C4-2B (cell line): ENCODE data around the gene GRID1.

ENCODE experiments used
- H3K27ac ChIP-seq: fragments of 450-650 bp; 2 replicates; pipeline ENCODE4 v1.5.1; 2017
- ZFX ChIP-seq: fragments of 450-650 bp; IDR thresholded peaks from 2 replicates; pipeline ENCODE4 v1.6.1; 2017
- TF ChIP-seq, protein P1 (sequence below): fragments of 450-650 bp; conservative IDR thresholded peaks from 2 replicates; pipeline ENCODE4 v1.5.1; 2017; ENCODE audit warnings: mild to moderate bottlenecking

GRID1 gene

DNA sequence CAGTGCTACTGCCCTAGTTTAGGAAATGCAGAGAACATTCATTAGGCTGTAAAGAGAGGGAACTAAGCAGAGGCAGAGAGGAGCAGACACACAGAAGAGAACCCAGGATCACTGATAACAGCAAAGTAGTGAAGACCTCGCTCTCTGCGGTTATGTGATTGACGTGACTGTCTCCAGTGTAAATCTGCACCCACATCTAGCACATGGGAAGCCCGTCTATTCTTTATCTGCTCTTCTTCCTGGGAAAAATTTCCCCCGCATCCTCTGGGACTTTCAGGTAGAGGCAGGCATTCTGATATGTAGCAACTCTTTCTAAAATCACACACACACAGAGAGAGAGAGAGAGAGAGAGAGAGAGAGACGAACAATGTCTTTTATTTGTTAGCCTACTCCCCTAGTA lies 699.6 kb downstream of the GRID1 start:
- H3K27ac ChIP-seq, result no peak overlapping the region
- TF ChIP-seq, protein P1, sequence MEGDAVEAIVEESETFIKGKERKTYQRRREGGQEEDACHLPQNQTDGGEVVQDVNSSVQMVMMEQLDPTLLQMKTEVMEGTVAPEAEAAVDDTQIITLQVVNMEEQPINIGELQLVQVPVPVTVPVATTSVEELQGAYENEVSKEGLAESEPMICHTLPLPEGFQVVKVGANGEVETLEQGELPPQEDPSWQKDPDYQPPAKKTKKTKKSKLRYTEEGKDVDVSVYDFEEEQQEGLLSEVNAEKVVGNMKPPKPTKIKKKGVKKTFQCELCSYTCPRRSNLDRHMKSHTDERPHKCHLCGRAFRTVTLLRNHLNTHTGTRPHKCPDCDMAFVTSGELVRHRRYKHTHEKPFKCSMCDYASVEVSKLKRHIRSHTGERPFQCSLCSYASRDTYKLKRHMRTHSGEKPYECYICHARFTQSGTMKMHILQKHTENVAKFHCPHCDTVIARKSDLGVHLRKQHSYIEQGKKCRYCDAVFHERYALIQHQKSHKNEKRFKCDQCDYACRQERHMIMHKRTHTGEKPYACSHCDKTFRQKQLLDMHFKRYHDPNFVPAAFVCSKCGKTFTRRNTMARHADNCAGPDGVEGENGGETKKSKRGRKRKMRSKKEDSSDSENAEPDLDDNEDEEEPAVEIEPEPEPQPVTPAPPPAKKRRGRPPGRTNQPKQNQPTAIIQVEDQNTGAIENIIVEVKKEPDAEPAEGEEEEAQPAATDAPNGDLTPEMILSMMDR, result no peak
- no peak for TF ChIP-seq ZFX

GRCh38 chr10:85666102-85666501 lies 700.5 kb downstream of the GRID1 start:
- no peak for TF ChIP-seq ZFX
- TF ChIP-seq, protein P1, result no peak

DNA sequence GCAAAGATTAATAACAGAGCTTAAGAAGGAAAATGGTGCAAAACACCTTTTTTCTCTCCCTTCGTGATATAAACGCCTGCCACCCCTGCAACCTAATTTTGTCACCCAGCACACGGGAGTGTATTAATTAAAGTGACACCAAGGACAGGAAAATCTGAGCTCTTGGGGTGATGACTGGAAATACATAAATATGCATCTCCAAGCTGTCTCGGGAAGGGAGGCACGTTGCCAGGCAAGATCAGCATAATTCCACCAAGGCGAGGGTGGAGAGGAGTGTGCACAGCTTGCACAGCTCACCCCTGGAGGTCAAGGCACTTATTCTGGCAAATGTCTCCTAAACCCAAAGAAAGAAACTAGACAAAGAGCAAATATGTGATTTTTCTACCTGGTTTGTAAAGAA lies 700.9 kb downstream of the GRID1 start:
- TF ChIP-seq ZFX, result no peak
- TF ChIP-seq, protein P1, result no peak
- no peak overlapping the region for H3K27ac ChIP-seq

More at GRCh38 chr10:85666102-85666501, 700.5 kb downstream of the GRID1 start:
- no peak overlapping the region for H3K27ac ChIP-seq

- TF ChIP-seq ZFX, result no peak
- TF ChIP-seq, protein P1, result no peak
- H3K27ac ChIP-seq, result no peak overlapping the region
Measured at GRCh38 chr10:85665078-85665477, 701.5 kb downstream of the GRID1 start.

- TF ChIP-seq, protein P1, result no peak
- TF ChIP-seq ZFX, result no peak
- H3K27ac ChIP-seq, result no peak overlapping the region
Measured at GRCh38 chr10:85661123-85661522, 705.5 kb downstream of the GRID1 start.

- no peak overlapping the region for H3K27ac ChIP-seq
- TF ChIP-seq, protein P1, result no peak
- TF ChIP-seq ZFX, result no peak
Measured at GRCh38 chr10:85659331-85659730, 707.3 kb downstream of the GRID1 start.

DNA sequence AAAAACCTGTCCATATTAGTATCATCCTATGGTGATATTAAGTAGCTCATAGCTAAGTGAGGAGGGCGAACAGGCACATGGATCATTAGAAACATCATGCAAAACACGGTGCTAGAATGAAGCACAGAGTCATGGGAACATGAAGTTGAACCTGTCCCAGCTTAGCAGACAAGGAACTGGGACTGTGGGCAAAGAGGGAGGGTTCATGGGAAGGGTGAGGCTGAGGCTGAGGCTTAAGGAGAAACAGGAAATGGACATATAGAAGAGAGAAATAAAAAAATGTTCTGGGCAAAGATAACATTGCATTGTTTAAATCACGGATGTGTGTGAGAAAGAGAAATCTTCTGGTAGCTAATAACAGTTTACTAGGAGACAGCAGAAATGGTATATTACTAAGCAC lies 708.1 kb downstream of the GRID1 start:
- no peak for TF ChIP-seq ZFX
- TF ChIP-seq, protein P1, result no peak
- H3K27ac ChIP-seq, result no peak overlapping the region
